Measurements from ENCODE around the gene NOXA1.
"Not testable (repeated sequence)": the region's sequence is repeated elsewhere in the genome, so short reads cannot be mapped to it uniquely, and the experiment has no call there.

The NOXA1 gene

GRCh38 chr9:137456864-137457405 is 33.7 kb downstream of the NOXA1 start:
- no peak for DNase-seq

GRCh38 chr9:137457406-137458193 is 34.4 kb downstream of the NOXA1 start:
- no peak for DNase-seq

GRCh38 chr9:137458194-137459151 is 35.3 kb downstream of the NOXA1 start:
- DNase-seq, result no peak

- DNase-seq, result peak; percentile 82
These were observed 36.0 kb downstream of the NOXA1 start, which contains the start of gene NSMF for GRCh38 chr9:137459152-137459600. Gene NSMF (minus strand): TSS chr9:137459334. CDS start chr9:137459102, 232 bp downstream.

DNA sequence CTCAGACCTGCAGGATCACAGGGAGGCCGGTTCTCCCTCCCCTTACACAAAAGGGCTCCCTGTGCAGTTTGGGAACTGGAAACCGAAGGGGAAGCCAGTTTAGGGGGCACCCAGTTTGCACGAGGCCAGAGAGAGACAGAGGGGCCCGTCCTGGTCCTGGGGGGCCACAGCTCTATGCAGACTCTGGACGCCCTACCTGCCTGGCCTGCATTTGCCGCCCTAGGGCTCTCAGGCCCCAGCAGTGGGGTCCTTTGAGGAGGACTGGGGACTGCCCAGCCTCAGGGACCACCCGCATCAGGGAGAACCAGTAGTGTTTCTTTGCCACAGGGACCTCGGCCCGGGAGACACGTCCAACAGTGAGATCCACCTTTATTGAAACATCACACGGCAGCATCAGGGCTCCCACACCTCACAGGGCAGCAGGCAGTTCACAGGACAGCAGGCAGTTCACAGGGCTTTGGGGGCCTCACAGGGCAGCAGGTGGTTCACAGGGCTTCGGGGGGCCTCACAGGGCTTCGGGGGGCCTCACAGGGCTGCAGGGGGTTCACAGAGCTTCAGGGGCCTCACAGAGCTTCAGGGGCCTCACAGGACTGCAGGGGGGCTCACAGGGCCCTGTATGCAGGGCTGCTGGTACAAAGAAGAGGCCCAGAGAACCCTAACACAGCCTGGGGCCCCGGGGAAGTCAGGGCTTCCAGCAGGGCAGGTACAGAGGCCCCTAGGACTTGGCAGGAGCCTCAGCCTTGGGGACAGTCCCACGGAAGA is 36.6 kb downstream of the NOXA1 start:
- no peak for DNase-seq

- DNase-seq, result no peak
These were observed 37.4 kb downstream of the NOXA1 start for GRCh38 chr9:137460363-137461315.

DNA sequence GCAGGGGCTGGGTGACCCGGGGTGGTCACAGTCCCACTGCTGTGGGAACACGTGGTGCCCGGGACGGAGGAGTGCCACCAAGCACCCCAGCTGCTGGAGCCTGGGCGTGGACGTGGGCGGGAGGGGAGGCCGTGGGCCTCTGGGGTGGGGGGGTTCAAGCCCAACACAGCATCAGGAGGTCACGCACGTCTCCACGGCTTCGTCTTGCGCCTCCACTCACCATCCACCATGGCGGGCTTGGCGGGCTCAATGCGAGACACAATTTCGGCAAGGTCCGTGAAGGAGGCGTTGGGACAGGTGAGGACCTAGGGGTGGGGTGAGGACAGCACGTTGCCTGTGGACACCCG is 38.1 kb downstream of the NOXA1 start:
- DNase-seq, result no peak

DNA sequence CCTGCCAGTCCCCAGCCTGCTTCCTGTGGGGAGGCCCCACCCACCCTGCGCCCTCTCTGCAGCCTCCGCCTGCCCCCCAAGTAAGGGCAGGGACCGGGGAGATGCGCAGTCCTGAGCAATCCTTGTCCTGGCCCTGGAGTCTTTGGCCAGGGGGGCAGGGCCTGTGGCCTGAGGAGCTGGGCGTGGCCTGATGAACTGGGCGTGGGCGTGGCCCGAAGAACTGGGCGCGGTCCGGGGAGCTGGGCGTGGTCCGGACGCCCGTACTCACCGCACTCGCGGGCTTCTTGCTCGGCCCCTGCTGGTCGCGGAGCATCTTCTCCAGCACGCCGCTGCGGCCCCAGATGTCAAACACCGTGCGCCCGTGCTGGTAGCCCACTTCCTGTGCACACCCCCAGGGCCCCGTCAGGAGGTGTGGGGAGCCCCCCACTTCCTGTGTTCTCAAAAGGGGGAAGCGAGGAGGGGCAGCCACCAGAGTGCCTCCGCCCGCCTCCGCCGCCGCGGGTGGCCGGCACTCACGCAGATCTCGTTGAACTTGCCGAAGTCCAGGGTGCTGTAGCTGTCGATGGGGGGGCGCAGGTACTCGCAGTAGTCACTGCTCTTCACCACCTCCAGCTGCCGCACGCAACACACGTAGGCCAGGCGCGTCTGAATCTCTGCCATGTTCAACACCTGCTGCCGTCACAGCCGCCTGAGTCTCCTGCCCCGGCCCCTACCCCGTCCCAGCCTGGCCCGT is 38.6 kb downstream of the NOXA1 start:
- DNase-seq, result no peak

DNA sequence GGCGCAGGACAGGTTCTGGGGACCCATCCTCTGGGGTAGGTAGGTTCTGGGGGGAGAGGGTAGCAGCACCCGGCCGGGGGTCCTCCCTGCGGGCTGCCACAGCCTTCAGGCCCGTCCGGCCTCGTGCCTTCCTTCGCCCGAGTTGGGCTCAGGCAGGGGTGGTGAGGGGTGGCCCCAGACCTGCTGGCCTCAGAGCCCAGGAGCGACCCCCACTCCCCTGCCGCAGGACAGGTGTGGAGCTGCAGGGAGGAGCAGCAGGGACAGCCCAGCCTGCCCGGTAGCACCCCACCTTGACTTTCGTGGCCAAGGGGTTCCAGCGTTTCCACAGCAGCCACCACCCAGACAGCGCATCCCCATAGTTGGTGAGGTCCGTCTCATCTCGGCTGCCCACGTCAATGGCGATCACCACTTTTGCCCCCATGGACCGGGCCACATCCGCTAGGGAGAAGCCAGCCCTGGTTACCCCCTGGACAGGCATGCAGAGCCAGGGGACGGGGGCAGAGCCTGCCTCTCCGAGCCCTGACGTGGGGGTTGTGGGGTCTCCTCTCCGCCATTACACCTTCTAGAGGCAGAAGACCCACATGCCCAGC is 39.3 kb downstream of the NOXA1 start:
- no peak for DNase-seq

DNA sequence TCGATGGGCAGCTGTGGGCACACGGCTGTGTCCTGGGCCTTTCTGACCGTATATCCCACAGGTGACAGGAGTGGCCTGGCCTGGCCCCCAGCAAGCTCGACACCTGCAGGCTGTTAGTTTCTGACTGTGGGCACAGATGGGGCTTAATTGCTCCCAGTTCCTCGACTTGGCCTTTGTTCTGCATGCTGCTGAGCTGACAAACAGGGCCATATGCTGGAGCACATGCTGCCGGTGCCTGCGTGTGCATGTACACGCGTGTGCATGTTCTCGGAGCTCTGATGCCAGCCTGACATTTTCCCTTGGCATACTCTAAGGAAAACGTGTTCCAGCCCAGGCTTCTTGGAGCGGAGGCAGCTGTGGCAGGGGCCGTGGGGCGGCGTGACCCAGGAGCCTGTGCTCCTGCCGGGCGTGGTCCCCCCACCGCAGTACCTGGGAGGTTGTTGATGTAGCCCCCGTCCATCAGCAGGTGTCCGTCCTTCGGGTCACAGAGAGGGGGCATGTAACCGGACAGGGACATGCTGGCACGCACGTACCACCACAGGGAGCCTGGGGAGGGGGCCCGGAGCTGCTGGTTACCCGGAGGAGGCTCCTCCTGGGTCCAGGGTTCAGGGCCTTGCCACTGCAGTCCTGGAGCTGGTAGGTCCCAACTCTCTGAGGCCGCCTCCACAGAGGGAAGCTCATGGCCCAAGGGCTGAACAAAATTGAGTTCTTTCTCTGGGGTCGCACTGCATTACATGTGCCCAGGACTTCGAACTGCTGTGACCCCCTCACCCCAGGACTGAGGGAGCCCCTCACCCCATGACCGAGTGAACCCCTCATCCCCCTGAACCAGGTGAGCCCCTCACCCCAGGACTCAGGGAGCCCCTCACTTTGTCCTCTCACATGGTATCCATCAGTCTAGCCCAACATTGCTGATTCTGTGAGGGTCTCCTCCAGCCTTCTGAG is 40.1 kb downstream of the NOXA1 start:
- DNase-seq, result no peak

DNA sequence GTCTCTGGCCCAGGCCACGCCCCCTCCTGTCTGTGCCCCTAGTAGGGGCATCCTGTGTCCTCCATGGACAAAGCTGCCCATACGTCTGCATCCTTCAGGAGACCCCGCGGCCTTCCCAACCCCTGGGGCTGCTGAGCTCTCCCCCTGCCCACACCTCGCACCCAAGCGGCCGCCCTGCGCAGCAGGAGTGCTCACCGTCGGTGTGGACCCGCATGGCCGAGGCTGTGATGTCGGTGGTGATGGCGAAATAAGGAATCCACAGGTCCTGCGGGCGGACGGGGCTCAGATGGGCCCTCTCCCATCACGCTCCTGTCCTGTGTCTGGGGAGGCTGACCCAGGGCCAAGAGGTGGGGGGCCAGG is 40.7 kb downstream of the NOXA1 start:
- DNase-seq, result no peak

- no peak for DNase-seq
These were observed 41.3 kb downstream of the NOXA1 start for GRCh38 chr9:137464291-137464999.

DNA sequence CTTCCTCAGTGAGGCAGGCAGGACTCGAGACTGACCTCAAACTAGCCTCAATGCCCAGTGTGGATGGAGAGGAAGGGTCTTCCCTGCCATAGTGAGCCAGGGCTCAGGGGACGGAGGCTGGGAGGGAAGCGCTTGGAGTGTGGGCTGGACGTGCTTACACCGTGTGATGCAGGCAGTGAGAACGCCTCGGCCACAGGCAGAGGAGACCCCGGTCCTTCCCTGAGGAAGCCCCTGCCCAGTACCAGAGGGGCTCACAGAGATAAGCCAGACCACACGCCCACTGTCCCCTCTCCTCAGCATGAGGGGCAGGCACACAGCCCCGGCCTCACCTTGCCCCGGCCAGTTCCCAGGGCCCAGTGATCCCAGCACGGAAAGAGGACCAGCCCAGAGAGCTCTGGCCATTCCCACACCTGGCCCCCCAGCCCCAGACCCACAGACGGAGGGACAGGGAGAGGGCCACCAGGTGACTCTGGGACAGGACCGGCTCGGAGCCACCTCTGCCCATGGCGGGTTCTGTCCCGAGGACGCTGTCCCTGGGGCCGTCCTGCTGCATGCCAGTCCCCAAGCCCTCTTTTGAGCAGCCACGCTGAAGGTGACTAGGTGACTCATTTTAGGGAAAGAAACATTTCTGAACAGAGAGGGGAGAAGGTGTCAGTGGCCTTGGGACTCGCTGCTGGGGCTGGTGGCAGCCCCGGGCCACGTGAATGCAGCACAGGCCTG is 42.0 kb downstream of the NOXA1 start:
- DNase-seq, result no peak

DNA sequence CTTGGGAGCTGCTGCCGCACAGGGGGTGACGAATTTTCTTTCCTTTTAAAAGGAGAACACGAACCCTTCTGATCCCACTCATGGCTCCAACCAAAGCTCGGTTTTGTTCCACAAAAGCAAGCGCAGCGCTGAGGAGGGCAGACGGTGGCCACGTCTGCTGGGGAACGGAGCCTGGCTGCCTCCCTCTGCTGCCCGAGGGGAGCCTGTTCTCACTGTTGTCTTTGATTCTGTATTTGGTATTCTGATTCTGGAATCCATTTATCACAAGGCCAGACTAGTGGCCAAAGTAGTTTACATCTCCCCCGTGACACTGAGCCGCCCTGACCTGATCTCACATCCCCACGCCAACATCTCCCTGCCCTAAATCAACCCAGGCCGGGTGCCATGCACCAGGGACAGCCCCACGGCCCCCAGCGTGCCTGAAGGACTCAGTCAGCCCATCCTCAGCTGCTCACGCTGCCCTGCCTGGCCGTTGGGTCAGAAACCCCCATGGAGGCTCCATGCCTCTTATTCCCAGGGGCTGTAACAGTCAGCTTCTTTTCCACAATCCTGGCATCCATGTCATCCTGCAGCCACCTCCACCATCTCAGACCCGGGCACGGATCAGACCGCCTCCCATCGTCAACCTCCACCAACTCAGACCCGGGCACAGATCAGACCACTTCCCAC is 42.7 kb downstream of the NOXA1 start:
- DNase-seq, result no peak

DNA sequence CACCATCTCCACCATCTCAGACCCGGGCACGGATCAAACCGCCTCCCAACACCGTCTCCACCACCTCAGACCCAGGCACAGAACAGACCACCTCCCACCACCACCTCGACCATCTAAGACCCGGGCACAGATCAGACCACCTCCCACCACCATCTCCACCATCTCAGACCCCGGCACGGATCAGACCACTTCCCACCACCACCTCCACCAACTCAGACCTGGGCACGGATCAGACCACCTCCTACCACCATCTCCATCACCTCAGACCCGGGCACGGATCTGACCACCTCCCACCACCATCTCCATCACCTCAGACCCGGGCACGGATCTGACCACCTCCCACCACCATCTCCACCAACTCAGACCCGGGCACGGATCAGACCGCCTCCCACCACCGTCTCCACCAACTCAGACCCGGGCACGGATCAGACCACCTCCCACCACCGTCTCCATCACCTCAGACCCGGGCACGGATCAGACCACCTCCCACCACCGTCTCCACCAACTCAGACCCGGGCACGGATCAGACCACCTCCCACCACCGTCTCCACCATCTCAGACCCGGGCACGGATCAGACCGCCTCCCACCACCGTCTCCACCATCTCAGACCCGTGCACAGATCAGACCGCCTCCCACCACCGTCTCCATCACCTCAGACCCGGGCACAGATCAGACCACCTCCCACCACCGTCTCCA is 43.3 kb downstream of the NOXA1 start:
- not testable (repeated sequence) for DNase-seq

- no peak for DNase-seq
These were observed 44.0 kb downstream of the NOXA1 start for GRCh38 chr9:137467161-137467581.

DNA sequence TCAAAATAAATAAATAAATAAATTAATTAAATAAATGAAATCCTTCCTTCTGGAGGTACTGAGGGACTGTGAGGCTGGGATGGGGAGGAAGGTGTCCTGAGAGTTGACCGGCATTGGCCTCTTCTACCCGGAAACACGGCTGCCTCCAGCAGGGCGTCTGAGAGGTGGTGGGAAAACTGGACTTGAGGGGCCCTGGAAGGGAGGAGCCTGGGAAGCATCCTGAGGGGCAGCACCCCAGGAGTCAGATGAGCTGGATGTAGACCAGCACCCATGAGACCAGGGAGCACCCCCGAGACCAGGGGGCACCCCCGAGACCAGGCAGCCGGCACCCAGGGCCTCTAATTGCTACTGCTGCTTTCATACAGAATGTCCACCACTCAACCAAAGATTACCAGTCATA is 44.7 kb downstream of the NOXA1 start:
- DNase-seq, result no peak

Measured in NCI-H2107 (cell line).